Activated CD4-positive, alpha-beta T cell treated with anti-CD3 and anti-CD28 coated beads, Interleukin-2, amount 10 ng/mL, durations not matched to agents 24 days and 14 days (primary cell): Measurements from ENCODE around the gene THEMIS2. TPM values are rescaled to one million over a fixed set of nuclear protein-coding genes. Genes with fewer than 3 reads are reported as not detected.

Experiments
- DNase-seq: peaks from one replicate; pipeline ENCODE4 v3.0.0; 2022
- H3K27ac Mint-ChIP-seq: one replicate; pipeline ENCODE4 v1.8.0; 2022; ENCODE audit warnings: mild to moderate bottlenecking, mixed read lengths
- H3K27me3 Mint-ChIP-seq: one replicate; pipeline ENCODE4 v1.8.0; 2022; ENCODE audit warnings: mixed read lengths
- H3K36me3 Mint-ChIP-seq: one replicate; pipeline ENCODE4 v1.8.0; 2022; ENCODE audit warnings: low read depth, mild to moderate bottlenecking, mixed read lengths
- H3K4me1 Mint-ChIP-seq: one replicate; pipeline ENCODE4 v1.8.0; 2021; ENCODE audit warnings: mixed read lengths
- H3K4me3 Mint-ChIP-seq: one replicate; pipeline ENCODE4 v1.8.0; 2022; ENCODE audit warnings: mild to moderate bottlenecking, moderate library complexity, mixed read lengths
- H3K9me3 Mint-ChIP-seq: one replicate; pipeline ENCODE4 v1.8.0; 2021; ENCODE audit warnings: mixed read lengths
- intact Hi-C: fragments of 100-400 bp; cut with micrococcal nuclease; formaldehyde crosslinking; loops from one replicate; pipeline ENCODE4 v1.15.1; 2023
- total RNA-seq: library from RNA; stranded (reverse); gene quantifications from 2 replicates; pipeline ENCODE4 v1.2.3, GENCODE V29; 2022

Gene THEMIS2
- total RNA-seq, 1 donor from 2014 or later, result 24.5 TPM

GRCh38 chr1:27884006-27884954, 11.9 kb downstream of the THEMIS2 start:
- H3K27me3 Mint-ChIP-seq, result no peaks in the 10 kb centered on the region
- H3K36me3 Mint-ChIP-seq, result peaks cover 68% of the 10 kb centered on the region
- H3K27ac Mint-ChIP-seq, result peak overlapping the region; percentile 76
- peak overlapping the region; percentile 28 for H3K4me3 Mint-ChIP-seq
- no peak for DNase-seq
- no peaks in the 10 kb centered on the region for H3K9me3 Mint-ChIP-seq
- H3K4me1 Mint-ChIP-seq, result peaks cover 55% of the 10 kb centered on the region
- intact Hi-C loops, result no loop called here

GRCh38 chr1:27885114-27885528, 12.8 kb downstream of the THEMIS2 start:
- peaks cover 55% of the 10 kb centered on the region for H3K4me1 Mint-ChIP-seq
- peaks cover 64% of the 10 kb centered on the region for H3K36me3 Mint-ChIP-seq

GRCh38 chr1:27885621-27886352, 13.4 kb downstream of the THEMIS2 start:
- DNase-seq, result no peak
- H3K36me3 Mint-ChIP-seq, result peaks cover 71% of the 10 kb centered on the region
- peaks cover 59% of the 10 kb centered on the region for H3K4me1 Mint-ChIP-seq
- intact Hi-C loops, result no loop called here
- H3K27me3 Mint-ChIP-seq, result no peaks in the 10 kb centered on the region
- H3K9me3 Mint-ChIP-seq, result no peaks in the 10 kb centered on the region
- peak overlapping the region; percentile 31 for H3K4me3 Mint-ChIP-seq
- peak overlapping the region; percentile 90 for H3K27ac Mint-ChIP-seq

More at GRCh38 chr1:27885114-27885528, 12.8 kb downstream of the THEMIS2 start:
- Mint-ChIP-seq H3K27ac (no peak overlapping the region), H3K9me3 (no peaks in the 10 kb centered on the region), H3K27me3 (no peaks in the 10 kb centered on the region), H3K4me3 (no peak overlapping the region)
- DNase-seq, result no peak
- intact Hi-C loops, result no loop called here

- Mint-ChIP-seq H3K27me3 (no peaks in the 10 kb centered on the region), H3K4me1 (peaks cover 64% of the 10 kb centered on the region), H3K36me3 (peaks cover 73% of the 10 kb centered on the region), H3K27ac (peak overlapping the region; percentile 90), H3K4me3 (peak overlapping the region; percentile 31), H3K9me3 (no peaks in the 10 kb centered on the region)
- DNase-seq, result no peak
- intact Hi-C loops, result no loop called here
Measured at GRCh38 chr1:27886353-27886679, 14.0 kb downstream of the THEMIS2 start.

GRCh38 chr1:27886744-27887143, 14.4 kb downstream of the THEMIS2 start:
- no peaks in the 10 kb centered on the region for H3K9me3 Mint-ChIP-seq
- no peaks in the 10 kb centered on the region for H3K27me3 Mint-ChIP-seq
- intact Hi-C loops, result no loop called here
- DNase-seq, result no peak
- peak overlapping the region; percentile 73 for H3K4me3 Mint-ChIP-seq
- peaks cover 73% of the 10 kb centered on the region for H3K36me3 Mint-ChIP-seq
- peaks cover 69% of the 10 kb centered on the region for H3K4me1 Mint-ChIP-seq
- H3K27ac Mint-ChIP-seq, result peak overlapping the region; percentile 90

GRCh38 chr1:27887215-27888021, 15.1 kb downstream of the THEMIS2 start:
- Mint-ChIP-seq H3K4me3 (peak overlapping the region; percentile 73), H3K36me3 (peaks cover 77% of the 10 kb centered on the region), H3K4me1 (peaks cover 76% of the 10 kb centered on the region), H3K27me3 (no peaks in the 10 kb centered on the region), H3K27ac (peak overlapping the region; percentile 90), H3K9me3 (no peaks in the 10 kb centered on the region)
- intact Hi-C loops, result no loop called here
- DNase-seq, result peak; percentile 88

- intact Hi-C loops, result no loop called here
- H3K9me3 Mint-ChIP-seq, result no peaks in the 10 kb centered on the region
- peaks cover 69% of the 10 kb centered on the region for H3K4me1 Mint-ChIP-seq
- peaks cover 81% of the 10 kb centered on the region for H3K36me3 Mint-ChIP-seq
- H3K27me3 Mint-ChIP-seq, result no peaks in the 10 kb centered on the region
- H3K27ac Mint-ChIP-seq, result peak overlapping the region; percentile 52
- H3K4me3 Mint-ChIP-seq, result no peak overlapping the region
- DNase-seq, result no peak
Measured at GRCh38 chr1:27889506-27889905, 17.2 kb downstream of the THEMIS2 start.

- peaks cover 54% of the 10 kb centered on the region for H3K4me1 Mint-ChIP-seq
- intact Hi-C loops, result loop anchor here (1.0 kb wide), 2 partner anchors 22 to 33 kb away; no protein-coding TSS in a partner anchor
- H3K4me3 Mint-ChIP-seq, result peak overlapping the region; percentile 67
- H3K9me3 Mint-ChIP-seq, result no peaks in the 10 kb centered on the region
- H3K27ac Mint-ChIP-seq, result peak overlapping the region; percentile 90
- H3K36me3 Mint-ChIP-seq, result peaks cover 75% of the 10 kb centered on the region
- no peaks in the 10 kb centered on the region for H3K27me3 Mint-ChIP-seq
- peak; percentile 88 for DNase-seq
Measured at GRCh38 chr1:27891196-27891889, 19.0 kb downstream of the THEMIS2 start.

GRCh38 chr1:27894521-27894920, 22.2 kb downstream of the THEMIS2 start:
- H3K27me3 Mint-ChIP-seq, result no peaks in the 10 kb centered on the region
- no peaks in the 10 kb centered on the region for H3K9me3 Mint-ChIP-seq
- DNase-seq, result no peak
- intact Hi-C loops, result no loop called here
- H3K4me3 Mint-ChIP-seq, result no peak overlapping the region
- peaks cover 66% of the 10 kb centered on the region for H3K36me3 Mint-ChIP-seq
- peaks cover 29% of the 10 kb centered on the region for H3K4me1 Mint-ChIP-seq
- H3K27ac Mint-ChIP-seq, result peak overlapping the region; percentile 26

GRCh38 chr1:27906759-27907158, 34.4 kb downstream of the THEMIS2 start:
- Mint-ChIP-seq H3K27ac (no peak overlapping the region), H3K4me1 (peaks cover 6% of the 10 kb centered on the region), H3K36me3 (peaks cover 58% of the 10 kb centered on the region), H3K9me3 (no peaks in the 10 kb centered on the region), H3K4me3 (no peak overlapping the region), H3K27me3 (no peaks in the 10 kb centered on the region)
- intact Hi-C loops, result no loop called here
- no peak for DNase-seq

GRCh38 chr1:27912429-27912828, 40.1 kb downstream of the THEMIS2 start:
- peaks cover 23% of the 10 kb centered on the region for H3K4me1 Mint-ChIP-seq
- intact Hi-C loops, result no loop called here
- H3K27me3 Mint-ChIP-seq, result peaks cover 3% of the 10 kb centered on the region
- no peak for DNase-seq
- peak overlapping the region; percentile 89 for H3K27ac Mint-ChIP-seq
- peaks cover 46% of the 10 kb centered on the region for H3K36me3 Mint-ChIP-seq
- peak overlapping the region; percentile 66 for H3K4me3 Mint-ChIP-seq
- H3K9me3 Mint-ChIP-seq, result no peaks in the 10 kb centered on the region

GRCh38 chr1:27915082-27915575, 42.8 kb downstream of the THEMIS2 start:
- Mint-ChIP-seq H3K27me3 (peaks cover 16% of the 10 kb centered on the region), H3K9me3 (no peaks in the 10 kb centered on the region), H3K36me3 (peaks cover 28% of the 10 kb centered on the region), H3K4me1 (peaks cover 21% of the 10 kb centered on the region), H3K27ac (peak overlapping the region; percentile 99), H3K4me3 (peak overlapping the region; percentile 98)
- no peak for DNase-seq
- intact Hi-C loops, result no loop called here

GRCh38 chr1:27922272-27922671, 49.9 kb downstream of the THEMIS2 start:
- no peaks in the 10 kb centered on the region for H3K4me1 Mint-ChIP-seq
- DNase-seq, result no peak
- intact Hi-C loops, result no loop called here
- no peaks in the 10 kb centered on the region for H3K9me3 Mint-ChIP-seq
- no peak overlapping the region for H3K4me3 Mint-ChIP-seq
- H3K36me3 Mint-ChIP-seq, result no peaks in the 10 kb centered on the region
- H3K27ac Mint-ChIP-seq, result no peak overlapping the region
- peaks cover 20% of the 10 kb centered on the region for H3K27me3 Mint-ChIP-seq
